HFF-Myc (cell line): ENCODE measurements around the gene C1orf226.

Experiments
- DNase-seq: peaks from one replicate; pipeline ENCODE4 v3.0.0-alpha.2; 2011; ENCODE audit warnings: low read depth; ENCODE audit errors: extremely low read depth
- H3K4me3 ChIP-seq: replicated peaks from 2 replicates; pipeline ENCODE4 v1.5.1; 2011; ENCODE audit warnings: low read depth, mild to moderate bottlenecking, control low read depth, low read length
- CTCF ChIP-seq: IDR thresholded peaks from 2 replicates; pipeline ENCODE4 v1.5.1; 2012; ENCODE audit warnings: mild to moderate bottlenecking, low read depth, low read length, control low read depth; ENCODE audit errors: missing control alignments

C1orf226 gene

GRCh38 chr1:162381383-162381782, at the start of gene C1orf226:
Gene C1orf226, plus strand, starts transcription at chr1:162381728. Its CDS starts 174 bp downstream, at chr1:162381902.
- H3K4me3 ChIP-seq, result no peak within 1 kb of the TSS
- no peak for TF ChIP-seq CTCF
- no peak for DNase-seq

- TF ChIP-seq CTCF, result no peak
- H3K4me3 ChIP-seq, result no peak overlapping the region
- DNase-seq, result no peak
These were observed 47.5 kb upstream of the C1orf226 start for GRCh38 chr1:162333991-162334390.

- no peak for DNase-seq
These were observed 46.4 kb upstream of the C1orf226 start for GRCh38 chr1:162335126-162335525.

GRCh38 chr1:162336621-162337285, 44.8 kb upstream of the C1orf226 start:
- DNase-seq, result no peak
- no peak overlapping the region for H3K4me3 ChIP-seq
- TF ChIP-seq CTCF, result no peak

More at GRCh38 chr1:162335126-162335525, 46.4 kb upstream of the C1orf226 start:
- no peak overlapping the region for H3K4me3 ChIP-seq
- no peak for TF ChIP-seq CTCF

GRCh38 chr1:162342452-162342983, 39.0 kb upstream of the C1orf226 start:
- no peak overlapping the region for H3K4me3 ChIP-seq
- TF ChIP-seq CTCF, result no peak
- no peak for DNase-seq

GRCh38 chr1:162343470-162343869, 38.1 kb upstream of the C1orf226 start:
- TF ChIP-seq CTCF, result no peak
- DNase-seq, result no peak
- H3K4me3 ChIP-seq, result no peak overlapping the region
